ENCODE data around the gene PROB1. TPM values are rescaled to one million over a fixed set of nuclear protein-coding genes. Genes with fewer than 3 reads are reported as not detected.

PROB1 gene
- total and polyA plus RNA-seq, 2 of the 8 experiments (the other 6 are each of a cell fraction or from before 2014, with no cell fraction given) = 0.89 to 3.1 TPM

GRCh38 chr5:139378101-139378825, 16.6 kb downstream of the PROB1 start (continued):
- no peak for TF ChIP-seq CHD7 (IDR thresholded peaks at IDR 0.05; ENCODE audit: insufficient replicate concordance, low read length)
- no peak for TF ChIP-seq CEBPB (IDR thresholded peaks at IDR 0.05; ENCODE audit: low read depth, low read length)
- no peak for TF ChIP-seq TCF12 (IDR thresholded peaks at IDR 0.05; ENCODE audit: low read depth, low read length)
- no peak for TF ChIP-seq MAFK (IDR thresholded peaks at IDR 0.05; ENCODE audit: low read depth, low read length)
- no peak for TF ChIP-seq RFX5 (IDR thresholded peaks at IDR 0.05; ENCODE audit: borderline replicate concordance, low read depth, low read length)
- TF ChIP-seq SP2 (IDR thresholded peaks at IDR 0.05; ENCODE audit: low read length) = no peak
- no peak for TF ChIP-seq SRF (IDR thresholded peaks at IDR 0.05; ENCODE audit: low read depth, low read length)
- no peak for TF ChIP-seq HDAC6 (IDR thresholded peaks at IDR 0.05; ENCODE audit: low read depth, low read length)
- no peak for TF ChIP-seq RBBP5 (IDR thresholded peaks at IDR 0.05; ENCODE audit: borderline replicate concordance, low read depth, low read length)
- no peak for TF ChIP-seq SUZ12 (IDR thresholded peaks at IDR 0.05; ENCODE audit: low read length)
- TF ChIP-seq SIRT6 (IDR thresholded peaks at IDR 0.05; ENCODE audit: low read length) = no peak
- TF ChIP-seq CBX8 (IDR thresholded peaks at IDR 0.05; ENCODE audit: borderline replicate concordance, low read depth, low read length) = no peak
